ENCODE data around the gene FARP1. TPM values are rescaled to one million over a fixed set of nuclear protein-coding genes. Genes with fewer than 3 reads are reported as not detected.
A peak's percentile ranks its signal among the peaks of the same experiment; 100 is the strongest.

The FARP1 gene
- total RNA-seq, 1 donor from 2014 or later, result 357 TPM

GRCh38 chr13:98470920-98471319 is 328.0 kb downstream of the FARP1 start:
- H3K27me3 Mint-ChIP-seq (ENCODE audit: unreplicated experiment), result no peaks in the 10 kb centered on the region

GRCh38 chr13:98471934-98472333 is 329.0 kb downstream of the FARP1 start:
- H3K27ac Mint-ChIP-seq (ENCODE audit: unreplicated experiment), result peak overlapping the region; percentile 23
- H3K36me3 Mint-ChIP-seq (ENCODE audit: unreplicated experiment), result peaks cover 35% of the 10 kb centered on the region
- no peak for TF ChIP-seq CTCF (IDR thresholded peaks at IDR 0.05)
- H3K4me3 Mint-ChIP-seq (ENCODE audit: unreplicated experiment), result no peak overlapping the region
- DNase-seq (ENCODE audit: extremely low spot score, unreplicated experiment), result no peak
- H3K4me1 Mint-ChIP-seq (ENCODE audit: unreplicated experiment), result peaks cover 17% of the 10 kb centered on the region
- H3K27me3 Mint-ChIP-seq (ENCODE audit: unreplicated experiment), result no peaks in the 10 kb centered on the region
- no peaks in the 10 kb centered on the region for H3K9me3 Mint-ChIP-seq (ENCODE audit: unreplicated experiment)

More at GRCh38 chr13:98470920-98471319, 328.0 kb downstream of the FARP1 start:
- peaks cover 9% of the 10 kb centered on the region for H3K4me1 Mint-ChIP-seq (ENCODE audit: unreplicated experiment)
- no peaks in the 10 kb centered on the region for H3K9me3 Mint-ChIP-seq (ENCODE audit: unreplicated experiment)
- H3K4me3 Mint-ChIP-seq (ENCODE audit: unreplicated experiment), result no peak overlapping the region
- DNase-seq (ENCODE audit: extremely low spot score, unreplicated experiment), result no peak
- no peak overlapping the region for H3K27ac Mint-ChIP-seq (ENCODE audit: unreplicated experiment)
- H3K36me3 Mint-ChIP-seq (ENCODE audit: unreplicated experiment), result peaks cover 39% of the 10 kb centered on the region
- no peak for TF ChIP-seq CTCF (IDR thresholded peaks at IDR 0.05)

- peaks cover 25% of the 10 kb centered on the region for H3K4me1 Mint-ChIP-seq (ENCODE audit: unreplicated experiment)
- H3K36me3 Mint-ChIP-seq (ENCODE audit: unreplicated experiment), result peaks cover 33% of the 10 kb centered on the region
- DNase-seq (ENCODE audit: extremely low spot score, unreplicated experiment), result no peak
- no peaks in the 10 kb centered on the region for H3K9me3 Mint-ChIP-seq (ENCODE audit: unreplicated experiment)
- H3K4me3 Mint-ChIP-seq (ENCODE audit: unreplicated experiment), result no peak overlapping the region
- no peak for TF ChIP-seq CTCF (IDR thresholded peaks at IDR 0.05)
- peak overlapping the region; percentile 31 for H3K27ac Mint-ChIP-seq (ENCODE audit: unreplicated experiment)
- H3K27me3 Mint-ChIP-seq (ENCODE audit: unreplicated experiment), result no peaks in the 10 kb centered on the region
Measured at GRCh38 chr13:98473135-98473787, 330.4 kb downstream of the FARP1 start.

GRCh38 chr13:98473788-98474144 is 330.9 kb downstream of the FARP1 start:
- peaks cover 30% of the 10 kb centered on the region for H3K4me1 Mint-ChIP-seq (ENCODE audit: unreplicated experiment)
- H3K27me3 Mint-ChIP-seq (ENCODE audit: unreplicated experiment), result no peaks in the 10 kb centered on the region
- H3K36me3 Mint-ChIP-seq (ENCODE audit: unreplicated experiment), result peaks cover 34% of the 10 kb centered on the region
- peak overlapping the region; percentile 46 for H3K27ac Mint-ChIP-seq (ENCODE audit: unreplicated experiment)
- no peak for DNase-seq (ENCODE audit: extremely low spot score, unreplicated experiment)
- H3K9me3 Mint-ChIP-seq (ENCODE audit: unreplicated experiment), result no peaks in the 10 kb centered on the region
- no peak for TF ChIP-seq CTCF (IDR thresholded peaks at IDR 0.05)
- no peak overlapping the region for H3K4me3 Mint-ChIP-seq (ENCODE audit: unreplicated experiment)

- Mint-ChIP-seq H3K4me1 (ENCODE audit: unreplicated experiment) (peaks cover 31% of the 10 kb centered on the region), H3K27ac (ENCODE audit: unreplicated experiment) (peak overlapping the region; percentile 46)
- no peak for DNase-seq (ENCODE audit: extremely low spot score, unreplicated experiment)
Measured at GRCh38 chr13:98474292-98474691, 331.4 kb downstream of the FARP1 start.

More at GRCh38 chr13:98474292-98474691, 331.4 kb downstream of the FARP1 start:
- TF ChIP-seq CTCF (IDR thresholded peaks at IDR 0.05), result no peak
- no peak overlapping the region for H3K4me3 Mint-ChIP-seq (ENCODE audit: unreplicated experiment)
- no peaks in the 10 kb centered on the region for H3K27me3 Mint-ChIP-seq (ENCODE audit: unreplicated experiment)
- H3K9me3 Mint-ChIP-seq (ENCODE audit: unreplicated experiment), result no peaks in the 10 kb centered on the region
- peaks cover 35% of the 10 kb centered on the region for H3K36me3 Mint-ChIP-seq (ENCODE audit: unreplicated experiment)
